Epithelial cell of prostate (primary cell): ENCODE results near the gene DIP2C.
A peak's percentile ranks its signal among the peaks of the same experiment; 100 is the strongest.
"Not testable (repeated sequence)": the region's sequence is repeated elsewhere in the genome, so short reads cannot be mapped to it uniquely, and the experiment has no call there.

Experiments used
- DNase-seq: peaks from one replicate; pipeline ENCODE4 v3.0.0-alpha.2; 2011; ENCODE audit warnings: low read depth, low spot score
- H3K27ac ChIP-seq: fragments of 450-650 bp; 2 replicates; pipeline ENCODE4 v1.5.1; 2017; ENCODE audit warnings: mild to moderate bottlenecking

The DIP2C gene

GRCh38 chr10:449331-449730, 240.1 kb downstream of the DIP2C start:
- DNase-seq, H3K27ac ChIP-seq: not testable (repeated sequence)

DNA sequence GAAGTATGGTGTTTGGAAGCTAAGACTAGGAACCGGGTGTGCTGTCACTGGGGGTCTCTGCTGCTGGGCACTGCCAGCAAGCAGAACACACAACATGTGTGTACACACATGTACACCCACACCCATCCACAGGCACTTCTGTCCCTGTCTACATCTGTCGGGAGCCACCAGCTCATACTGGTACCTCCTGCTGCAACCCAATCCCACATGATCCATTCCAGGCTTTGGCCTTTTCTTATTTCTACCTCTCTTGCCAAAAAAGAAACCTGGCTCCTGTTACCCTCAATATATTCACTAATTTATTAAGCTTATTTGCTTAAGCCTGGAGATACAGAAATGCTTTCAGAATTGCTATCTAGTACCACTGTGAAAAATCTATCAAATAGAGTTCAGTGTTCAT, 246.0 kb downstream of the DIP2C start:
- DNase-seq: no peak
- no peak overlapping the region for H3K27ac ChIP-seq

- no peak overlapping the region for H3K27ac ChIP-seq
- DNase-seq: no peak
Observed at GRCh38 chr10:442209-442608, 247.3 kb downstream of the DIP2C start.

- no peak overlapping the region for H3K27ac ChIP-seq
Observed at GRCh38 chr10:441659-442058, 247.8 kb downstream of the DIP2C start.

GRCh38 chr10:440127-440526, 249.3 kb downstream of the DIP2C start:
- no peak for DNase-seq
- no peak overlapping the region for H3K27ac ChIP-seq

More at GRCh38 chr10:441659-442058, 247.8 kb downstream of the DIP2C start:
- no peak for DNase-seq

DNA sequence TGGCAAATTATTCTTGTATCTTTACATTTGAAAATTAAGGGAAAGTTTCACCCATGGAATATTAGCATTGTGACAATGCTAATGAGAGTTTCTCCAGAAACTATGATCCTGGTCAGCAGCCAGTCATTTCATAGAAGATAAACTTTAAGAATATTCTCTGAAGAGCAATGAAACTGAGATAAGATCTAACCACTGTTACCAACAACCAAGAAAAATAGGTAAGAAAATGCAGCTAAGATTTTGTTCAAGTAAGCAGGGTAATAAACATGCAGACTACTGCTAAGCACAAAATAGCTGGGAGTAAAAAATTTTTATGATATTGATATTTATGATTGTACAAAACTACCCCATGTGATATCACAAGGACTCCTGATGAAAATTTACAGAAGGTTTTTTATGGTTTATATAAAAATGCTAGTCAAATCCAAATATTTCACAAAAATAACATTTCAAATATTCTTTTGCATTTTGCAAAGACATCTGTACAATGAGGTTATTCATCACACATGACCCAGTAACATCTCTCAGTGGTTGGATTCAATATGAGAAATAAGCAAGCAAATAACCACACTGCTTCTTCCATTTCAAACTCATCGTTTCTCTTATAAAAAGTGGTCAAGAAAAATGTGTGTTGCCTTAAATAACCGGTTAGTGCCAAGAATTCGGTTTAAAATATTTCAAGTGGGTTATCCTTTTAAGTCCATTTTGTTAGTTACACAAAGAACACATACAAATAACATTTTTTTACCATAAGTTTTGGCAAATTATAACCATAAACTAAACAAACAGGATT, 251.6 kb downstream of the DIP2C start:
- no peak overlapping the region for H3K27ac ChIP-seq
- no peak for DNase-seq

DNA sequence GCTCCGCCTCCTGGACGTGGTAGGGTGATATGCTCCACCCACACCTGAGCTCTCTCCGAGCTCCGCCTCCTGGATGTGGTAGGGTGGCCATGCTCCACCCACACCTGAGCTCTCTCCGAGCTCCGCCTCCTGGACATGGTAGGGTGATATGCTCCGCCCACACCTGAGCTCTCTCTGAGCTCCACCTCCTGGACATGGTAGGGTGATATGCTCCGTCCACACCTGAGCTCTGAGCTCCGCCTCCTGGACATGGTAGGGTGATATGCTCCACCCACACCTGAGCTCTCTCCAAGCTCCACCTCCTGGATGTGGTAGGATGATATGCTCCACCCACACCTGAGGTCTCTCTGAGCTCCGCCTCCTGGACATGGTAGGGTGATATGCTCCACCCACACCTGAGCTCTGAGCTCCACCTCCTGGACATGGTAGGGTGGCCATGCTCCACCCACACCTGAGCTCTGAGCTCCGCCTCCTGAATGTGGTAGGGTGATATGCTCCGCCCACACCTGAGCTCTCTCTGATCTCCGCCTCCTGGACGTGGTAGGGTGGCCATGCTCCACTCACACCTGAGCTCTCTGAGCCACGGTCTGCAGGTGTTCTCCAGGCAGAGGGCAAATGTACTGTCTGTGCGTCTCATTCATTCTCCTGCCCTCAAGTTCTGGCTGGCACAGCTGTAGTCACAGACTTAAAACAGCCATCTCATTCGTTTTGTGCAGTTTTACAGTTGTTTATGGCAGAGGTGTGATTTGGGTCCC, 252.4 kb downstream of the DIP2C start:
- DNase-seq: no peak
- H3K27ac ChIP-seq: no peak overlapping the region

DNA sequence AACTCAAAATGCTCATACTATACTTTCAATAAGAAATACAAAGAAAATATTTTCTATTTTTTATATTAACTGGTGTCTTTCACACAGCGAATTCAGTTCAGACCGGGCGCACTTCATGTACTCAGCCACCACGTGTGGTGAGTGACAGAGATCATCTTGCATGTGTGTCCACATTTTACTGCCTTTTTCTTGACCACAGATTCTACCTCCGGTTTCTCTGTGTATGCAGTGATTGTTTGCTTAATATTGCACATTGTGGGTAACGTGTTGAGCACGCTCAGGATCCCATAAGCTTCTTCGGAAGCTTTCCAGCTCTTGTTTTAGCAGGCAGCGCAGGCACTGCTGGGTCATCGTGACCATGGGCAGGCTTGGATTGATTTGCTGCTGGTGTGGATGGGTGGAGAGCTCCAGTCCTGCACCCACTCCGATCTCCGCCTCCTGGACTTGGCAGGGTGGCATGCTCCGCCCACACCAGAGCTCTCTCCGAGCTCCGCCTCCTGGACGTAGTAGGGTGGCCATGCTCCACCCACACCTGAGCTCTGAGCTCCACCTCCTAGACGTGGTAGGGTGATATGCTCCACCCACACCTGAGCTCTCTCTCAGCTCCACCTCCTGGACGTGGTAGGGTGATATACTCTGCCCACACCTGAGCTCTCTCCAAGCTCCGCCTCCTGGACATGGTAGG, 253.3 kb downstream of the DIP2C start:
- DNase-seq: no peak
- no peak overlapping the region for H3K27ac ChIP-seq

- H3K27ac ChIP-seq: no peak overlapping the region
- no peak for DNase-seq
Observed at GRCh38 chr10:435397-435796, 254.1 kb downstream of the DIP2C start.

GRCh38 chr10:429696-430095, 259.8 kb downstream of the DIP2C start:
- H3K27ac ChIP-seq: no peak overlapping the region
- DNase-seq: no peak

- DNase-seq: no peak
- H3K27ac ChIP-seq: no peak overlapping the region
Observed at GRCh38 chr10:427761-428519, 261.5 kb downstream of the DIP2C start.

DNA sequence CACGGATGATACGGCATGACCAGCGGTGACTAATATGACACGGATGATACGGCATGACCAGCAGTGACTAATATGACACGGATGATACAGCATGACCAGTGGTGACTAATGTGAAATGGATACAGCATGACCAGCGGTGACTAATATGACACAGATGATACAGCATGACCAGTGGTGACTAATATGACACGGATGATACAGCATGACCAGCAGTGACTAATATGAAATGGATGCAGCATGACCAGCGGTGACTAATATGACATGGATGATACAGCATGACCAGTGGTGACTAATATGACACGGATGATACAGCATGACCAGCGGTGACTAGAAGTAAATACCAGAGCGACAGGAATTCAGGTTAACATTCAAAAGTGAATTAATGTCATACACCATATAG, 264.1 kb downstream of the DIP2C start:
- H3K27ac ChIP-seq: not testable (repeated sequence)
- DNase-seq: peak; percentile 51

GRCh38 chr10:424724-425123, 264.7 kb downstream of the DIP2C start:
- not testable (repeated sequence) for DNase-seq, H3K27ac ChIP-seq

DNA sequence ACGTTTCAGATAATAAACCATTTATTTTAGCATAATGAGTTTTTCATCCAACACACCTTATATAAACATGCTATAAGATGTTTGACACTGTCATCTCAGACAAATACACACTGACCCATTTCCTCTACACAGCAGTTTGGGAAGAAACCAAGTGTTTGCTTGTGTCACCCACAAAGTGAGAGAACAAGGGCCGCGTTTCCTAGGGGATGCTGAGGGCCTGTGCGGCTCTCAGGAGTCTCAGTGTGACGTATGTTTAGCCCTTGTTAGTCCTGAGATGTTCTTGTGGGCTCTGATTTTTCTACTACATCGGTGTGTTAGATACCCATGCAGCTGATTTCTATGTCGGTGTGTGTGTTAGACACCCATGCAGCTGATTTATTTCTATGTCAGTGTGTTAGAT, 266.3 kb downstream of the DIP2C start:
- DNase-seq: no peak
- no peak overlapping the region for H3K27ac ChIP-seq

DNA sequence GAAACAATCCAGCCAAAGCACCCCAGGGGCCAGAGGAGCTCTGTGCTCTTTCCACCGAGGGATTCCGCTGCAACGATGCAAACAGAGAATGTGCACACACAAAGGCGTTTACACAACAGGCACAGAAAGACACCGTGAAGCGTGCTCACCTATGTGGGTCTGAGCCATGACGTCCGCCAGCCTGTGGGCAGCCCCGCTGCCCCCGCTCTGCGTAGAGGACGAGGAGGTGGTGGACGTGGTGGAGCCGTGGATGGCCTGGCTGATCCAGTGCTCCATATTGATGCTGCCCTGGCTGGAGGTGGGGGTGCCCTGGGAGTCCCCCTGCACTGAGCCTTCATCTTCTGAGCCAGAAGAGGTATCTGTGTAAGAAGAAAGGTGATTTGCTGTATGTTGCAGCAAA, 266.8 kb downstream of the DIP2C start:
- DNase-seq: no peak
- H3K27ac ChIP-seq: no peak overlapping the region

GRCh38 chr10:422241-422640, 267.2 kb downstream of the DIP2C start:
- no peak for DNase-seq
- H3K27ac ChIP-seq: no peak overlapping the region

GRCh38 chr10:421170-421569, 268.3 kb downstream of the DIP2C start:
- no peak for DNase-seq
- no peak overlapping the region for H3K27ac ChIP-seq

DNA sequence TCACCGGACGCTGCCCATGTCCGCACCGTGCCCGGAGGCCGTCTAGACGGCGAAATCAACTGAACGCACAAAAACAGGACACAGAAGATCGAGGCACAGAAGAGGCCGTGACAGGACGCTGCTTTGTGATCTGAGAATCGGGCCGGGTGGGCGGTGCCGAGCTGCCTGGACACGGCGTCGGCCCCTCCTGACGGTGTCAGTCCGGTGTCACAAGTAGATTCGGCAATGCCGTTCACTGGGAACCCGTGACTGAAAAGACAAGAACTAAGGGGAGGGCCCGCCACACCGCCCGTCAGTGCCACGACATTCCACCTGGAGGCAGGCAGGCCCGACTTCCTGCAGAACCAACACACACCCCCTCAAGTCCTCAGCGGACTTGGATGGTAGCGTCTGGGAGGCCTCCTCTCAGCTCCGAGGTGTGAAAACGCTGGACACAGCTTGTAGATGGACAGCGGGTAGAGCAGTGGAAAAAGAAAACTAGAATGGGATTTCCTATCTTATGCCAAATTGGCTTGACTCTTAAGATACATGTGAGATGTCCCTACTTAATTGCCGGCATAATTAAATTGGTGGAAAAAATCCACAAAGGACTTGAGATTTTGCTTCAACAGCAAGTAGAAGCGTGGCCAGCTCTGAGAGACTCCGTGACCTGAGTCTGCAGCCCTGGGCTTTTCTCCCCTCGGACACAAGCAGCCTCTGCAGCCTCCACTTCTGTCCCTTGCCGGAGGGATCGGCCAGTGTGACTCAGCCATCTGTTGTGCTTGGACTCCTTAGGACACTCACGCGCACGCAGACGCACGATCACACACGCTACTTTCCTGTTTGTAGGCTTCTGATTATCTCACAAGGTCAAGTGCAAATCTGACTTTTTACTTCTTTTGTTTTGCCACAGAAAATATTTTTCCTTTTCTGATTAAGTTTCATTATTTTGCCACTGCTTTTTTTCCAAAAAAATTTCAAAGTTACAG, 269.0 kb downstream of the DIP2C start:
- DNase-seq: no peak

DNA sequence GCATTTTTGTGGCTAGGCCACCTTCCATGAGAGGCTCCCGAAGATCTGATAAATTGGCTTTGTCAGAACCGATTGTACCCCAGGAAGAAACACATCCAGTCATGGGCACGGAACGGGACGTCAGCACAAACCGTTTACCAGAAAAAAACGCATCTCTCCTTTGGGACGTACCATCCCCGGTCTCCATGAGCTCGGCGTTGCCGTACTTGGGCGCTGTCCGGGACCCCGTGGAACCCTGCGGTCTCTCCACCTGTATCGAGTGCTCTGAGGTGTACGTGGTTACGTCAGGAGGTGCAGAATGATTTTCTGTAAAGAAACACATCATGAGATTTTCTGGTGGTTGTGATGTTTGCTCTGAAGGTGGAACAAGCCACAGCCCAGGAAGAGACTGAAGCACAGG, 270.6 kb downstream of the DIP2C start:
- no peak overlapping the region for H3K27ac ChIP-seq
- no peak for DNase-seq

More for the DNA sequence above, 269.0 kb downstream of the DIP2C start:
- H3K27ac ChIP-seq: no peak overlapping the region
